Prostate gland (tissue), 2 donors: ENCODE measurements around the gene OR5A2. TPM values are rescaled to one million over a fixed set of nuclear protein-coding genes. Genes with fewer than 3 reads are reported as not detected.

Experiments
- DNase-seq: peaks from one replicate; pipeline ENCODE4 v3.0.0-alpha.2; 2019; ENCODE audit warnings: low spot score
- H3K27ac ChIP-seq, 2 donors: fragments of 200-600 bp; sonication (generic); 2 replicates each; pipeline ENCODE4 v1.5.1; 2017 to 2019
- H3K27me3 ChIP-seq: fragments of 200-600 bp; sonication (generic); replicated peaks from 2 replicates; pipeline ENCODE4 v1.5.1; 2019; ENCODE audit not compliant: insufficient read depth
- H3K36me3 ChIP-seq, 2 donors: fragments of 200-600 bp; sonication (generic); 1 replicate in 1 of 2; 2 replicates in 1 of 2; pipeline versions ENCODE4 v1.5.1 to v1.8.1; 2017 to 2019
- H3K4me1 ChIP-seq: fragments of 200-600 bp; sonication (generic); replicated peaks from 2 replicates; pipeline ENCODE4 v1.5.1; 2019
- H3K4me3 ChIP-seq, 2 donors: fragments of 200-600 bp; sonication (generic); 2 replicates each; pipeline ENCODE4 v1.5.1; 2017 to 2019
- H3K9me3 ChIP-seq: fragments of 200-600 bp; sonication (generic); 2 replicates; pipeline ENCODE4 v1.5.1; 2017
- POLR2A ChIP-seq: fragments of 450-650 bp; IDR thresholded peaks from one replicate; pipeline ENCODE4 v1.6.1; 2016; ENCODE audit warnings: antibody characterized with exemption, mild to moderate bottlenecking
- POLR2AphosphoS5 ChIP-seq: sonication (generic); formaldehyde crosslinking; IDR thresholded peaks from one replicate; pipeline ENCODE4 v1.6.1; 2017; ENCODE audit warnings: antibody characterized with exemption
- WGBS: methylation state at CpG from one replicate; pipeline ENCODE4 v1.1.5; 2018; 5-methylcytosine and 5-hydroxymethylcytosine counted together
- intact Hi-C: fragments of 100-400 bp; cut with DNase I; formaldehyde crosslinking; loops from one replicate; pipeline ENCODE4 v1.14.2; 2022
- total RNA-seq, 2 donors: library from RNA; depleted of rRNA; stranded (reverse); fragments of >200 nt; gene quantifications; one replicate each; pipeline ENCODE4 v1.1.0, GENCODE V29; 2016
- TF ChIP-seq, protein P1 (sequence below), 4 experiments: fragments of 200-600 bp in 2 of 4; fragments of 450-650 bp in 2 of 4; sonication (generic) in 2 of 4; IDR thresholded peaks; 1 replicate in 3 of 4; 2 replicates in 1 of 4; pipeline ENCODE4 v1.5.1; 2016 to 2019; ENCODE audit warnings: antibody characterized with exemption in 4 of 4, mild to moderate bottlenecking in 2 of 4, moderate library complexity in 2 of 4

OR5A2 gene, protein sequence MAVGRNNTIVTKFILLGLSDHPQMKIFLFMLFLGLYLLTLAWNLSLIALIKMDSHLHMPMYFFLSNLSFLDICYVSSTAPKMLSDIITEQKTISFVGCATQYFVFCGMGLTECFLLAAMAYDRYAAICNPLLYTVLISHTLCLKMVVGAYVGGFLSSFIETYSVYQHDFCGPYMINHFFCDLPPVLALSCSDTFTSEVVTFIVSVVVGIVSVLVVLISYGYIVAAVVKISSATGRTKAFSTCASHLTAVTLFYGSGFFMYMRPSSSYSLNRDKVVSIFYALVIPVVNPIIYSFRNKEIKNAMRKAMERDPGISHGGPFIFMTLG
- total RNA-seq = not detected

DNA sequence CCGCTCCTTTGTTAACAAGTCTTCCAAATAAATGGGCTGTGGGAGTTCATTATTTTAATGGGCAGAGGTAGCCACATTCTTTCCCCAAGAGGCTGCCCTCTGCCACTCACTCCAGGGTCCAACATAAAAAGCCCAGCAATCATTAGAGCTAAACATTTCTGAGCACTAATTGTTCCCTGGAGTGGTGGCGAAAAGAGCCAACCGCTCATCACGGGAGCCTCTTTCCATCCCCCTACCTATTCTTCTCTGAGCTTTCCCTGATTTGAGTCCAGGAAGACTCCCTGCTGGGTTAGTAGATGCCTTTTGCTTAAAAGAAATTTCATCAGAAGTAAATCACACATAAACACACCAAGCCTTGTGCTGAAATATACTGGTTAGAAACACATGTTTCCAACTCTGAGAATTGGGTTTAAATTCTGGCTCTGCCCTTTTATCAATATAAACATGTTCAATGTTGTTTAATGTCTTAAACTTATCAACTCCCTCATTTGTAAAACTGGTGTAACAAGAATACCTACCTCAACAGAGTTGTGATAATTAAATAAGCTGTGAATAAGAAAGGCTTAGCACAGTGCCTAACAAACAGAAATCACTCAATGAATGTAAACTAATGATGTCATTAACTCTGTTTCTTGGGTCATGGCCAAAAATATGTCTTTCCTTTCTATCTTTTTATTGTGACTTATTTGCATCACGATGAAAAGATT lies at the start of gene OR5A2:
TSS of gene OR5A2 (minus strand) at position 53 of the 707 bp plus-strand sequence. CDS start 3,460 bp downstream, outside the sequence.
- TF ChIP-seq POLR2AphosphoS5 (no peak), POLR2A (no peak)
- TF ChIP-seq, protein P1, sequence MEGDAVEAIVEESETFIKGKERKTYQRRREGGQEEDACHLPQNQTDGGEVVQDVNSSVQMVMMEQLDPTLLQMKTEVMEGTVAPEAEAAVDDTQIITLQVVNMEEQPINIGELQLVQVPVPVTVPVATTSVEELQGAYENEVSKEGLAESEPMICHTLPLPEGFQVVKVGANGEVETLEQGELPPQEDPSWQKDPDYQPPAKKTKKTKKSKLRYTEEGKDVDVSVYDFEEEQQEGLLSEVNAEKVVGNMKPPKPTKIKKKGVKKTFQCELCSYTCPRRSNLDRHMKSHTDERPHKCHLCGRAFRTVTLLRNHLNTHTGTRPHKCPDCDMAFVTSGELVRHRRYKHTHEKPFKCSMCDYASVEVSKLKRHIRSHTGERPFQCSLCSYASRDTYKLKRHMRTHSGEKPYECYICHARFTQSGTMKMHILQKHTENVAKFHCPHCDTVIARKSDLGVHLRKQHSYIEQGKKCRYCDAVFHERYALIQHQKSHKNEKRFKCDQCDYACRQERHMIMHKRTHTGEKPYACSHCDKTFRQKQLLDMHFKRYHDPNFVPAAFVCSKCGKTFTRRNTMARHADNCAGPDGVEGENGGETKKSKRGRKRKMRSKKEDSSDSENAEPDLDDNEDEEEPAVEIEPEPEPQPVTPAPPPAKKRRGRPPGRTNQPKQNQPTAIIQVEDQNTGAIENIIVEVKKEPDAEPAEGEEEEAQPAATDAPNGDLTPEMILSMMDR (IDR thresholded peaks at IDR 0.05) = no peak
- Histone ChIP-seq H3K27ac (no peak within 1 kb of the TSS), H3K9me3 (no peaks in the 10 kb centered on the region), H3K27me3 (no peaks in the 10 kb centered on the region), H3K4me3 (no peak within 1 kb of the TSS), H3K36me3 (no peaks in the 10 kb centered on the region), H3K4me1 (no peaks in the 10 kb centered on the region)
- 54% methylated on average over 5 of the region's 5 CpGs for WGBS
- intact Hi-C loops = no loop called here
- DNase-seq = no peak

DNA sequence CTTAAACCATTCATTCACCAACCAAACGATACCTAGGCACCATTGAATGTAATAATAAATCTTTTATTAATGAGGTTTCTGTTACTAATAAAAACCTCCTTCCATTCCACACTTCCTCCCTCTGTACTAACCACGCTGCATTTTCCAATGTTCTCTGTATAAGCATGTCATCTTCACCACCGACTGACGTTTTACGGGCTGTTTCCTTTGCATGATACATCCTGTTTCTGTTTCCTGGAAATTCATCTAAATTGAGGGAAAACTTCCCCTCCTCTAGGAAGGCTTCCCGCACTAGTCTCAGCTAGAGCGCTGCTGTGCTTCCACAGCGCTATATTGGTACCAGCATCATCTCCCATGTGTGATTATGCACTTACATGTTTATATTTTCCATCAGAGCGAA lies 49.0 kb upstream of the OR5A2 start:
- no peak for TF ChIP-seq POLR2A
- TF ChIP-seq POLR2AphosphoS5 = no peak
- TF ChIP-seq, protein P1 (IDR thresholded peaks at IDR 0.05) = no peak
- intact Hi-C loops = no loop called here
- 55% methylated on average over 9 of the region's 9 CpGs for WGBS
- Histone ChIP-seq H3K4me1 (no peaks in the 10 kb centered on the region), H3K9me3 (no peaks in the 10 kb centered on the region), H3K27ac (no peak overlapping the region), H3K27me3 (no peaks in the 10 kb centered on the region), H3K36me3 (no peaks in the 10 kb centered on the region), H3K4me3 (no peak overlapping the region)
- no peak for DNase-seq

DNA sequence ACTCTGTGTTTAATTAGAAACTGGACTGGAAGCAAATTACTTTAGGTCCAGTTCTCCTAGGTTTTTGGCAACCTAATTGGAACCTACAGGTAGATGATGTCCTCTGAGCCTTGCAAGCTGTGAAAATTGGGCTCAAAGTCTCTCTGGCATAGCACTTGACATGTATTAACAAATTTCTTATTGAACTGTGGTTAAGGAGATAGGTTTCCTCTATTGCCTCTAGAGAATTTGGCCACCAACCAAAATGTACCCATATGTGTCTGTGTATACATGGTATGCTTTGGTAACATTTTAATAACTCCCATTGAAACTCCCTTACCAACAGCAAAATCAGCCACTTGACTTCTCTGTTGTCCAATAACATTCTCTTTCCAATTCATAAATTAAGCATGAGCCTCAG lies 46.8 kb upstream of the OR5A2 start, which contains the start of gene OR4D10:
TSS of gene OR4D10 (plus strand) at position 301 of the 400 bp plus-strand sequence. CDS start 4,115 bp downstream, outside the sequence.
- Histone ChIP-seq H3K4me3 (no peak within 1 kb of the TSS), H3K27me3 (no peaks in the 10 kb centered on the region), H3K4me1 (no peaks in the 10 kb centered on the region), H3K27ac (no peak within 1 kb of the TSS), H3K36me3 (no peaks in the 10 kb centered on the region), H3K9me3 (no peaks in the 10 kb centered on the region)
- TF ChIP-seq, protein P1 (IDR thresholded peaks at IDR 0.05) = no peak
- TF ChIP-seq POLR2A = no peak
- TF ChIP-seq POLR2AphosphoS5 = no peak
- DNase-seq = no peak
- intact Hi-C loops = no loop called here

DNA sequence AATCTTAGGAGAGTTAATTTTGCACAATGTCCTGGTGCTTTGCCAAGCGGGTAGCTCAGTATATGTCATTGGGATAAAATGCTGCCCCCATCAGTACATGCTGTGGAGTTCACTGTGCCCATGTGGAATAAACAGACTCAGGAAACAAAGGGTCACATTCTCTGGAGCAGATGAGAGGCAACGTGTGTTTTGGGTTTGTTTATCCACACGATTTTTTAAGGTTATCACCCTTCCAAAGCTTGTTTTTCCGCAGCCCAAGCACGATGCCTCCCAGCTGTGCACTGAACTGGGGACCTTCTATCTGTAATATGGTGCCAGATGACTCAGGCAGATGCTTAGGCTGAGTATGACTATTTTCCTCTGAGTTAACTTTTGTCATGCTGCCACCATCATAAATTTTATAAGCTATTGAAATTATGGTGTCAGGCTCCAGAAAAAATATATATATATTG lies 37.0 kb upstream of the OR5A2 start:
- no peak for DNase-seq
- no peaks in the 10 kb centered on the region for H3K27me3 ChIP-seq
- WGBS = 29% methylated on average over 5 of the region's 5 CpGs

More for the DNA sequence above, 37.0 kb upstream of the OR5A2 start:
- TF ChIP-seq POLR2AphosphoS5 = no peak
- TF ChIP-seq, protein P1 (IDR thresholded peaks at IDR 0.05) = no peak
- no peak for TF ChIP-seq POLR2A
- Histone ChIP-seq H3K9me3 (no peaks in the 10 kb centered on the region), H3K4me1 (no peaks in the 10 kb centered on the region), H3K36me3 (no peaks in the 10 kb centered on the region), H3K4me3 (no peak overlapping the region), H3K27ac (no peak overlapping the region)
- intact Hi-C loops = no loop called here
